Transverse colon (tissue), 4 donors: ENCODE measurements around the gene FXN. TPM values are rescaled to one million over a fixed set of nuclear protein-coding genes. Genes with fewer than 3 reads are reported as not detected.
A peak's percentile ranks its signal among the peaks of the same experiment; 100 is the strongest.
"Not testable (repeated sequence)": the region's sequence is repeated elsewhere in the genome, so short reads cannot be mapped to it uniquely, and the experiment has no call there.

Experiments
- DNase-seq: peaks from one replicate; pipeline ENCODE4 v3.0.0-alpha.2; 2019
- H3K27ac ChIP-seq, 4 donors: fragments of 200-600 bp; sonication (generic); 2 replicates each; pipeline ENCODE4 v1.5.1; 2016 to 2018; ENCODE audit warnings: inconsistent platforms in 4 of 4
- H3K27me3 ChIP-seq: fragments of 200-600 bp; sonication (generic); 2 replicates; pipeline ENCODE4 v1.5.1; 2017; ENCODE audit warnings: inconsistent platforms
- H3K36me3 ChIP-seq, 4 donors: fragments of 200-600 bp; sonication (generic); 2 replicates each; pipeline ENCODE4 v1.5.1; 2017 to 2019; ENCODE audit warnings: inconsistent platforms in 4 of 4
- H3K4me1 ChIP-seq, 4 donors: fragments of 200-600 bp; sonication (generic); 2 replicates each; pipeline ENCODE4 v1.5.1; 2017 to 2020; ENCODE audit warnings: inconsistent platforms in 4 of 4
- H3K4me3 ChIP-seq, 4 donors: fragments of 200-600 bp; sonication (generic); 1 replicate in 1 of 4; 2 replicates in 3 of 4; pipeline versions ENCODE4 v1.5.1 to v1.6.1; 2017 to 2019; ENCODE audit warnings: inconsistent platforms in 4 of 4
- H3K9me3 ChIP-seq, 2 donors: fragments of 200-600 bp; sonication (generic); 2 replicates each; pipeline ENCODE4 v1.5.1; 2017 to 2019; ENCODE audit warnings: inconsistent platforms in 2 of 2
- CTCF ChIP-seq, 5 experiments: fragments of 200-600 bp in 3 of 5; fragments of 450-650 bp in 2 of 5; sonication (generic) in 3 of 5; IDR thresholded peaks; 1 replicate in 2 of 5; 2 replicates in 3 of 5; pipeline ENCODE4 v1.5.1; 2016 to 2017; ENCODE audit warnings: antibody characterized with exemption in 5 of 5, inconsistent platforms in 3 of 5, mild to moderate bottlenecking in 2 of 5, moderate library complexity in 1 of 5
- EP300 ChIP-seq: sonication (generic); formaldehyde crosslinking; IDR thresholded peaks from one replicate; pipeline ENCODE4 v1.6.1; 2017; ENCODE audit warnings: antibody characterized with exemption, low read depth
- POLR2A ChIP-seq: fragments of 450-650 bp; IDR thresholded peaks from one replicate; pipeline ENCODE4 v1.6.1; 2016; ENCODE audit warnings: antibody characterized with exemption, mild to moderate bottlenecking, moderate library complexity
- POLR2AphosphoS5 ChIP-seq, 3 donors: sonication (generic); formaldehyde crosslinking; IDR thresholded peaks; one replicate each; pipeline ENCODE4 v1.6.1; 2016; ENCODE audit warnings: antibody characterized with exemption in 3 of 3
- WGBS, 2 donors: methylation state at CpG; one replicate each; pipeline ENCODE4 v1.1.5; 2018; ENCODE audit warnings: low coverage in 1 of 2; 5-methylcytosine and 5-hydroxymethylcytosine counted together
- in situ Hi-C, 4 donors: fragments of 200-750 bp; cut with MboI; loops; one replicate each; pipeline versions ENCODE4 v1.15.0 to v1.15.1; 2017; ENCODE audit warnings: low sequenced_read_pairs in 3 of 4, low pct_ligation_motif_present in 1 of 4, low pct_unique_long_range_greater_than_20kb in 1 of 4
- intact Hi-C: fragments of 100-400 bp; cut with DNase I; formaldehyde crosslinking; loops from one replicate; pipeline ENCODE4 v1.15.1; 2023; ENCODE audit warnings: low total_unique reads
- total RNA-seq, 4 donors: library from RNA; depleted of rRNA; stranded (reverse); fragments of >200 nt; gene quantifications; one replicate each; pipeline ENCODE4 v1.1.0, GENCODE V29; 2016

Gene FXN
- total RNA-seq, 4 donors from 2014 or later = 2.0 to 5.5 (median 3.5) TPM

DNA sequence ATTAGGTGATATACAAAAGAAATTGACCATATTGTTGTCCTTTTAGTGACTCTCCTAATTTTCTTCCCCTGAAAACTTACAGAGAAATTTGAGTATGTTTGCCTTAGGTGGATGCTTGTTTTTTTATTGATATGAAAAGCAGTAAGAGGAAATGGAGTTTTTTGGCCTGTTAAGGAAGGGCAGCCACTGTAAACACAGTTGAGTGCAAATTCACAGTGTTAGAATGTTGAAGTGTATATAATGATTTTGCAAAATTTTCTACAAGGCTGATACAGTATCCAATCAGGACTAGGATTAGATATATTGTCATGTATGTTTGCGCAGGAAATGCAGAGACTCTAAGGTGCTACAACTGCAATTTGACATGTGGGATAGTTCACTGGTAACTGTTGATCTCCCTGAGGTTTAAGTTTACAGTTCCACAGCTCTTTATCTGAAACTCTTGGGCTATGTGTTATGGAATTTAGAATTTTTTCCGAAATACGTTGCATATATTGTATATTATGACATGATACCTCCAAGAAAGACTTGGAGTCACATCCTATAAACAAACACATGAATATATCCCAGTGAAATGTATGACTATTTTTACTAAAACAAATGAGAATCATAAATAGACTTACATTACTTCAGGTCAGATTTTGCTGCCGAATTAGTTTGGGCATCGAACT lies 62.5 kb downstream of the FXN start:
- no peak overlapping the region for H3K4me3 ChIP-seq
- DNase-seq = no peak
- H3K9me3 ChIP-seq = no peaks in the 10 kb centered on the region
- H3K27ac ChIP-seq = peak overlapping the region; percentile 66 to 82 (median 70)
- intact Hi-C loops (no loop called here), in situ Hi-C loops (no loop called here)
- no peaks in the 10 kb centered on the region for H3K27me3 ChIP-seq
- 81 to 91% methylated on average over 5 of the region's 5 CpGs for WGBS, 2 donors
- H3K36me3 ChIP-seq = no peaks in the 10 kb centered on the region
- peaks cover 0 to 36% (median 16%) of the 10 kb centered on the region in 4 donors for H3K4me1 ChIP-seq
- no peak for TF ChIP-seq EP300
- no peak for TF ChIP-seq POLR2AphosphoS5 (IDR thresholded peaks at IDR 0.05)

DNA sequence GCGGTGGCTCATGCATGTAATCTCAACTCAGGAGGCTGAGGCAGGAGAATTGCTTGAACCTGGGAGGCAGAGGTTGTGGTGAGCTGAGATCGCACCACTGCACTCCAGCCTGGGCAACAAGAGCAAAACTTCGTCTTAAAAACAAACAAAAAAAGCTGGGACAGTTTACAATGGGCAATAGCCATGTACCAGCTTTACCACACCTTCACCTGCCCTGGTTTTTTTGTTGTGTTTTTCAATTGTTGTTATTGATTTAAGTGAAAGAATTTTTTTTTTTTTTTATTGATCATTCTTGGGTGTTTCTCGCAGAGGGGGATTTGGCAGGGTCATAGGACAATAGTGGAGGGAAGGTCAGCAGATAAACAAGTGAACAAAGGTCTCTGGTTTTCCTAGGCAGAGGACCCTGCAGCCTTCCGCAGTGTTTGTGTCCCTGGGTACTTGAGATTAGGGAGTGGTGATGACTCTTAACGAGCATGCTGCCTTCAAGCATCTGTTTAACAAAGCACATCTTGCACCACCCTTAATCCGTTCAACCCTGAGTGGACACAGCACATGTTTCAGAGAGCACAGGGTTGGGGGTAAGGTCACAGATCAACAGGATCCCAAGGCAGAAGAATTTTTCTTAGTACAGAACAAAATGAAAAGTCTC lies 67.9 kb downstream of the FXN start:
- H3K4me3 ChIP-seq, in situ Hi-C loops, H3K36me3 ChIP-seq, intact Hi-C loops, H3K27me3 ChIP-seq, DNase-seq, H3K9me3 ChIP-seq: not testable (repeated sequence)
- Histone ChIP-seq H3K27ac (peak overlapping the region; percentile 3 to 84 (median 78)), H3K4me1 (peaks cover 0 to 29% (median 9%) of the 10 kb centered on the region in 4 donors)
- WGBS, 2 donors = 70 to 71% methylated on average over 4 of the region's 7 CpGs

- no peaks in the 10 kb centered on the region for H3K27me3 ChIP-seq
- WGBS, 2 donors = 20 to 29% methylated on average over 1 to 2 of the region's 2 CpGs
- no peaks in the 10 kb centered on the region for H3K36me3 ChIP-seq
- peak; percentile 90 for DNase-seq
- H3K27ac ChIP-seq = peak overlapping the region; percentile 76 to 84 (median 80)
- intact Hi-C loops = no loop called here
- no peak overlapping the region for H3K4me3 ChIP-seq
- no peaks in the 10 kb centered on the region for H3K9me3 ChIP-seq
- TF ChIP-seq CTCF (IDR thresholded peaks at IDR 0.05) = no peak
- TF ChIP-seq EP300 = no peak
- TF ChIP-seq POLR2AphosphoS5 (IDR thresholded peaks at IDR 0.05) = peak; percentile 42 to 76 (median 57)
- no peak for TF ChIP-seq POLR2A
- H3K4me1 ChIP-seq = peaks cover 0 to 25% (median 9%) of the 10 kb centered on the region in 4 donors
- in situ Hi-C loops = no loop called here
Measured at GRCh38 chr9:69104830-69105527, 69.4 kb downstream of the FXN start.

GRCh38 chr9:69107771-69108170 lies 72.2 kb downstream of the FXN start:
- TF ChIP-seq CTCF (IDR thresholded peaks at IDR 0.05) = no peak
- TF ChIP-seq EP300 = no peak
- TF ChIP-seq POLR2AphosphoS5 (IDR thresholded peaks at IDR 0.05) = no peak
- no peak for TF ChIP-seq POLR2A
- no peaks in the 10 kb centered on the region for H3K36me3 ChIP-seq
- H3K4me1 ChIP-seq = peaks cover 0 to 25% (median 9%) of the 10 kb centered on the region in 4 donors
- H3K27ac ChIP-seq = no peak overlapping the region
- 72 to 76% methylated on average over 3 of the region's 3 CpGs for WGBS, 2 donors
- DNase-seq = no peak
- intact Hi-C loops = no loop called here
- in situ Hi-C loops = no loop called here
- no peaks in the 10 kb centered on the region for H3K27me3 ChIP-seq
- no peak overlapping the region for H3K4me3 ChIP-seq
- no peaks in the 10 kb centered on the region for H3K9me3 ChIP-seq

DNA sequence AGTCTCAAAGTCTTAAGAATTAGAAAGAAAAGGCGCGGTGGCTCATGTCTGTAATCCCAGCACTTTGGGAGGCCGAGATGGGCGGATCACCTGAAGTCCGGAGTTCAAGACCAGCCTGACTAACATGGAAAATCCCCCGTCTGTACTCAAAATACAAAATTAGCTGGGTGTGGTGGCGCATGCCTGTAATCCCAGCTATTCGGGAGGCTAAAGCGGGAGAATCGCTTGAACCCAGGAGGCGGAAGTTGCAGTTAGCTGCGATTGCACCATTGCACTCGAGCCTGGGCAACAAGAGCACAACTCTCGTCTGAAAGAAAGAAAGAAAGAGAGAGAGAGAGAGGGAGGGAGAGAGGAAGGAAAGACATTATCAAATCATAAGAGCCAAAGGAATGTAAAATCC lies 73.2 kb downstream of the FXN start:
- WGBS, 2 donors = 93 to 95% methylated on average over 10 to 14 of the region's 14 CpGs
- intact Hi-C loops, H3K27me3 ChIP-seq: not testable (repeated sequence)

More for the DNA sequence above, 73.2 kb downstream of the FXN start:
- DNase-seq, H3K9me3 ChIP-seq, in situ Hi-C loops, H3K36me3 ChIP-seq, H3K4me3 ChIP-seq, H3K27ac ChIP-seq: not testable (repeated sequence)
- peaks cover 0 to 19% (median 6%) of the 10 kb centered on the region in 4 donors for H3K4me1 ChIP-seq
